Activated T-helper 1 cell treated with Interleukin-2 at 50 U/mL for 16 hours (primary cell): ENCODE measurements around the gene PIKFYVE.
"Not testable (repeated sequence)": the region's sequence is repeated elsewhere in the genome, so short reads cannot be mapped to it uniquely, and the experiment has no call there.

Experiments used
- DNase-seq: peaks from one replicate; pipeline ENCODE4 v3.0.0-alpha.2; 2020; ENCODE audit warnings: low read depth

Gene PIKFYVE

GRCh38 chr2:208363485-208363884, 97.4 kb downstream of the PIKFYVE start:
- no peak for DNase-seq

GRCh38 chr2:208366215-208367127, 100.4 kb downstream of the PIKFYVE start:
- DNase-seq: no peak

DNA sequence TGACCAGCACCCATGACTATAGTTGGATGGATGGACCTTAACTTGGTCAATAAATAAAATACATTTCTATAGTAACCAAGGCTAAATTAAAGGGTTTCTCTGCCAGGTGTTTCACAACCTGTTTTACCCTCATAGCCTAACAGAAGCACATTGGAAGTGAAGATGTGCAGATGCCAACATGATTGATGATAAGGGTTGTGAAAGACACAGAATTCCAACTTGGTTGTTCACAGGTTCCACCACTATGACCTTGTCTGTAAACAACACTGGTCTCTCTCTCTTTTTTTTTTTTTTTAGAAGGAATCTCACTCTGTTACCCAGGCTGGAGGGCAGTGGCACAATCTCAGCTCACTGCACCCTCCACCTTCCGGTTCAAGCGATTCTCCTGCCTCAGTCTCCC, 103.0 kb downstream of the PIKFYVE start:
- DNase-seq: no peak

DNA sequence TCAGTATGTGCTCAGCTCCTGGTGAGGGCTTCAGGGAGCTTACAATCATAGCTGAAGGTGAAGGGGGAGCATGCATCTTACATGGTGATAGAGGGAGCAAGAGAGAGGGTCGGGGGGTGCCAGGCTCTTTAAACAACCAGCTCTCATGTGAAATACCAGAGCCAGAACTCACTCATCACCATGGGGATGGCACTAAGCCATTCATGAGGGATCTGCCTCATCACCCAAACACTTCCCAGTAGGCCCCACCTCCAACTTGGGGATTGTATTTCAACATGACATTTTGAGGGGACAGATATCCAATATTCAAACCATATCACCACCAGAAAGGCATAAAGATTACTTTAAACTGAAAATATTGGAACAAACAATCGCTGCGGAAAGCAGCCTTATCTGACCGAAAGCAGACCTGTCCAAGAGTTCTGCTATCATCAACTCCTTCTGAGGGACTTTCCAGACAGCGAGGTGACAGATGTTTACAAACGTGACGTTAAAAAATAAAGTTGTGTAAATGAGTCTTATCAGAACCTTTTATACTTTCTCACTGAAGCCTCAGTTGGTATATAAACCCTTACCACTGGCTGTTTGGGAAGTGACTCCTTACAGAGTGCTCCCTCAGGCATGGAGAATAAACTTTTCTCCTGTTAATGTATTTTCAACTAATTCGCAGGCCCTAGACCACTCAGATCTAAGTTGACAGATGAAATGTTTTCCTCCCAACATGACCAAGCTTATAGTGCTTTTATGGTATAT, 105.0 kb downstream of the PIKFYVE start:
- no peak for DNase-seq

DNA sequence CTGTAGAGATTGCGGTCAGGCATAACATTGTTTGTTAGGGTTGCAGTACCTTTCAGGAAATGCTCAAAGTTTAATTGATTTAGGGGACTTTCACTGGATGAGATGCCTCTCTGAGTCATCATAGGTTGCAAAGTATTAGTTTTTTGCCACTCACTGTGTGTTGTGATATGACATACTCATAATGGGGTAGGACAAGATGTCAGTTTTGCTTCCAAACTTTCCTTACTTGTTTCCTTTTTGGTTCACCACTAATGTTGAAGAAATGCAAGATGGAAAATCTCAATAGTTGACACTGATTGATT, 105.5 kb downstream of the PIKFYVE start:
- DNase-seq: no peak

DNA sequence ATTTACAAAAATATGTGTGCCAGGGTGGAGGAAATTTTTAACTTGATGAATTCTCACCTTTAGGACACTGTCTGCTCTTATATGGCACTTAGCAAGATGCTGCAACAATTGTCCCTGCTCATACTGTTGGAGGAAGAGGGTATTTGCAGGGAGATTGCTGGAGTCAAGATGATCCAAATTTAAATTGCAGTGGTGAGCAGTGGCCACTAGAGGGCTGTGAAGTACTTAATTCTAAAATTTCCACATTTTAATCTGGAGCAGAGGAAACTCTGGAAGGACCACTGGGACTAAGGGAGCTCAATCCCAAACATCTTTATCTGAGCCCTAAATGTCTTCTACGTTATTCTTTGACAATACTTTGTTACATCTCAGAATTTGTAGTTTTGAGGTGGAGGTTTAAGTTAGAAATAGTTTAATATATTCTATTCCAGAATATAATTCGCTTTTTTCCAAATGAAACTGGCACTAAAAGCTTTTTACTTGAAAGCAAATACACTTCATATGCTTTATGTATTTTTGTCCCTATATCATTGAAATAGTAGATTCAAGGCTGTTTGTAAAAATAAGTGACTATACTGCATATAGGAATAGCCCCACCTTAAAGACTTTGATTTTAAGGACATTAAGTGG, 107.5 kb downstream of the PIKFYVE start:
- DNase-seq: no peak

DNA sequence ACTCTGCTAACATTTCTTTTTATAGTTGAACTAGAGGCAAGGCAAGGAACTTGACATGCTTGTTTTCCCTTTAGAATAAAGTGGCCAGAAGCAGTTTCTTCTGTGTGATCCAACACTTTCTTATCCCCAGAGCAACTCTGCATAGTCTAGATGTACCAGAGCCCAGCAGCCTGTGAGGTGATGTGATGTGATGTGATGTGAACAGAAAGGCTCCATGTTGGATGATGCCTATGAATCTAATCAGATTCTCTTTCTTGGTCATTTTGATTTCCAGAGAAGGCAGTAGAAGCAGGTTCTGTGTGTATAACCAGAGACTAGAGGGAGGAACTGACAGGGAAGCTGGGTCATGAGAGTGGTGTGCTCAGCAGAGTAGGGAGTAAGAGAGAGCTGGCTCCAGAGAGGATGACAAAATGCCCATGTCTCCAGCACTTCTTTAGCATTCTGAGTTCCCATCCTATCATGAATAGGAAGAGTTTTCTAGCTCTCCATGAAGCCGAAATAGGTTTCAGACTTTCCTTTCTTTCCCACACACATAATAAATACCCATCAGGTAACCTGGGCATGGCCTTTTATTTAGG, 109.5 kb downstream of the PIKFYVE start:
- DNase-seq: no peak

DNA sequence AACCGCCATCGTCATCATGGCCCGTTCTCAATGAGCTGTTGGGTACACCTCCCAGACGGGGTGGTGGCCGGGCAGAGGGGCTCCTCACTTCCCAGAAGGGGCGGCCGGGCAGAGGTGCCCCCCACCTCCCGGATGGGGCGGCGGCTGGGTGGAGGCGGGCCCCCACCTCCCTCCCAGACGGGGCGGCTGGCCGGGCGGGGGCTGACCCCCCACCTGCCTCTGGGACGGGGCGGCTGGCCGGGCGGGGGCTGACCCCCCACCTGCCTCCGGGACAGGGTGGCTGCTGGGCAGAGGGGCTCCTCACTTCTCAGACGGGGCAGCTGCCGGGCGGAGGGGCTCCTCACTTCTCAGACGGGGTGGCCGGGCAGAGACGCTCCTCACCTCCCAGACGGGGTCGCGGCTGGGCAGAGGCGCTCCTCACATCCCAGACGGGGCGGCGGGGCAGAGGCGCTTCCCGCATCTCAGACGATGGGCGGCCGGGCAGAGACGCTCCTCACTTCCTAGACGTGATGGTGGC, 111.3 kb downstream of the PIKFYVE start:
- DNase-seq: not testable (repeated sequence)

GRCh38 chr2:208379192-208379591, 113.1 kb downstream of the PIKFYVE start:
- DNase-seq: no peak

GRCh38 chr2:208384637-208385036, 118.6 kb downstream of the PIKFYVE start:
- DNase-seq: no peak

- no peak for DNase-seq
These were observed 120.5 kb downstream of the PIKFYVE start for GRCh38 chr2:208386541-208386940.

- no peak for DNase-seq
These were observed 123.9 kb downstream of the PIKFYVE start for GRCh38 chr2:208389940-208390339.

- DNase-seq: no peak
These were observed 126.2 kb downstream of the PIKFYVE start for GRCh38 chr2:208392300-208392699.

- DNase-seq: not testable (repeated sequence)
These were observed 130.7 kb downstream of the PIKFYVE start for GRCh38 chr2:208396796-208397195.

- no peak for DNase-seq
These were observed 133.1 kb downstream of the PIKFYVE start for GRCh38 chr2:208399201-208399600.

DNA sequence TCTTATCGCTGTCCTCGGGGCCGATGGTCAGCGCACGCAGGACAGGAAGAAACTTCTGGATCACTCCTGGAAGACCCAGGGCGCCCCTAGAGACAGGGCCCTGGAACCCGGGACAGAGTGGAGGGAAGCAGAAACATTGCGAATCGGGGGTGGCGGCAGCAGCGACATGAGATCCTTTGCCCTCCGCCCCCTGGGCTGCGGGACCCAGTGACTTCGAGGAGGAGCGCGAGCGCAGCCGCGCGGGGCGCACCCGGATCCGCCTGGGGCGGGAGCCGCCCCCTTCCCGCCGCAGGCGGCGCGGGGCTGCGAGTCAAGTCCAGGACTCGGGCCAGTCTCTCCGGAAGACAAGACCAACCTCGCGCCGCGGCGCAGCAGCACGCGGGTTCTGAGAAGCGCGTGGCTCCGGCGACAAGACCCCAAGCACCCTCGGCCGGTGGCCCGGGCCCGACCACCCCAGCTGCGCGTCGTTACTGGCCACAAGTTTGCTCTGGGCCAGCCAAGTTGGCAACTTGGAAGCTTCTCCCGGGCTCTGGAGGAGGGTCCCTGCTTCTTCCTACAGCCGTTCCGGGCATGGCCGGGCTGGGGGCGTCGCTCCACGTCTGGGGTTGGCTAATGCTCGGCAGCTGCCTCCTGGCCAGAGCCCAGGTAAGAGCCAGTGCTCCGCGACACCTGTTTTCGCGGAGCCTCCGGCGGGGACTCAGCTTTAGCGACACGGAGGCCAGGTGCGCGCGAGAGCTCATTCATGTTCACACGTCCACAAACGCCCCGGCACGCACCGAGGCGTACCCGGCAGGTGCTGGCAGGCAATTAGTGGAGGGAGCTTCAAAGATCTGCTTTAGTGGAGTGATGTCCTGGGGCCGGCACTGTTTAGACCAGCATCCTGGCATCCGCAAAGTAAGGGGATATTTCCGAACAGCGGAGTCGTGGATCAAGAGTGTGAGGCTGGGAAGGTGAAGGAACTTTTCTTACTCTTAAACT, 140.7 kb downstream of the PIKFYVE start, which contains the start of gene PTH2R:
Gene PTH2R (plus strand): TSS at position 319 of the 978 bp plus-strand sequence. CDS start 252 bp downstream, at position 571.
- no peak for DNase-seq

GRCh38 chr2:208407667-208408066, 141.6 kb downstream of the PIKFYVE start:
- DNase-seq: no peak
